ENCODE data around the gene SLC6A19.

GRCh38 chr5:1232780-1233179, 31.4 kb downstream of the SLC6A19 start:
- TF ChIP-seq CTCF (IDR thresholded peaks at IDR 0.05 in 8 of 11, conservative IDR thresholded peaks at IDR 0.05 in 3 of 11), result no peak
- no peak for TF ChIP-seq POLR2A (IDR thresholded peaks at IDR 0.05)
